Ishikawa (cell line): ENCODE data around the gene LZTS2.
A peak's percentile ranks its signal among the peaks of the same experiment; 100 is the strongest.

Experiments used
- CEBPB ChIP-seq: IDR thresholded peaks from 2 replicates; pipeline ENCODE4 v1.6.1; 2012
- CREB1 ChIP-seq: IDR thresholded peaks from 2 replicates; pipeline ENCODE4 v1.6.1; 2012; ENCODE audit warnings: low read depth
- EGR1 ChIP-seq: IDR thresholded peaks from 2 replicates; pipeline ENCODE4 v1.6.1; 2012
- EP300 ChIP-seq: IDR thresholded peaks from 2 replicates; pipeline ENCODE4 v1.6.1; 2012; ENCODE audit warnings: borderline replicate concordance
- FOXM1 ChIP-seq: IDR thresholded peaks from 2 replicates; pipeline ENCODE4 v1.6.1; 2012; ENCODE audit warnings: low read depth, borderline replicate concordance
- NFIC ChIP-seq: IDR thresholded peaks from 2 replicates; pipeline ENCODE4 v1.6.1; 2012
- RAD21 ChIP-seq: IDR thresholded peaks from 2 replicates; pipeline ENCODE4 v1.6.1; 2012; ENCODE audit warnings: low read depth
- TAF1 ChIP-seq: IDR thresholded peaks from 2 replicates; pipeline ENCODE4 v1.6.1; 2012; ENCODE audit warnings: low read depth, mild to moderate bottlenecking
- TCF12 ChIP-seq: IDR thresholded peaks from 2 replicates; pipeline ENCODE4 v1.6.1; 2012; ENCODE audit warnings: low read depth
- TEAD4 ChIP-seq: IDR thresholded peaks from 2 replicates; pipeline ENCODE4 v1.6.1; 2012
- YY1 ChIP-seq: IDR thresholded peaks from 2 replicates; pipeline ENCODE4 v1.6.1; 2012; ENCODE audit warnings: low read depth
- ZBTB7A ChIP-seq: IDR thresholded peaks from 2 replicates; pipeline ENCODE4 v1.6.1; 2012; ENCODE audit warnings: low read depth
- TF ChIP-seq, protein P1 (sequence below): IDR thresholded peaks from 2 replicates; pipeline ENCODE4 v1.6.1; 2012
- TF ChIP-seq, protein P2 (sequence below): IDR thresholded peaks from 2 replicates; pipeline ENCODE4 v1.6.1; 2012
- TF ChIP-seq, protein P3 (sequence below): IDR thresholded peaks from 2 replicates; pipeline ENCODE4 v1.6.1; 2012; ENCODE audit warnings: low read depth, mild to moderate bottlenecking

Gene LZTS2

DNA sequence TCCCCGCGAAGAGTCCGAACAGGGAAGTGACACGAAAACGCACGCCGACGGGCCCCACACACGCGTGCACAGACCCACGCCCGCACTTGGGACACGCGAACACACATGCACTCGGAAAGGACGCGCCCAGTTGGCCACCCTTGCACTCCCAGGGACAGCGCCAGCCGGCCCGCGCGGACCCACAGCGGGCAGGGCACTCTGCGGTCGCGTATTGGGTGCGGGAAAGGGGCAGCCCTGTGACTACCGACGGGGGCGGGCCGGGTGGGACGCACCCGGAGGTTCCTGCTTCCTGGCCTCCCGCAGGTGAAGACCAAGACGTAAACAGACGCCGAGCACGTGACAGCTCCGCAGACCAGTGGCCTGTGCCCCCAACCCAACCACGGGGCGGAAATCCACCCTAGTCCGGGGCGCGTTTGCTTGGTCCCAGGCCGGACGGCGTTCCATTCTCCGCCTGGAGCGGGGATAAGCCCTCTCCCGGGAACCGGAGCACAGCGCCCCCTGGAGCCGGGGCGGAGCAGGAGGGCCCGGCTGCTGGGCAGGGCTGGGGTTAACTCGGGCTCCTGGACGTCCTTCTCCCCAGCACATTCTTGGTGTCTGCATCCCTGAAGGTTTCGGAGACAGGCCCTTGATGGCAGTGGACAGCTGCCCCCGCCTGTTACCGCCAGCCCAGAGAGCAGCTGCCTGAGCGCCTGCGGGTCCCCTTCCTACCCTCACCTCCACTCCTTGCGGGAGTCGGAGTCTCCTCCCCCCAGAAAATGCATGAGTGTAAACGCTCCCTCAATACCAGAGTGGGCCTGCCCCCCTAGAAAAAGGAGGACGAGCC, 2.0 kb upstream of the LZTS2 start:
- peak; percentile 29; the same call in 1 of the 2 replicates for TF ChIP-seq TCF12
- peak; percentile 51; the same call in 1 of the 2 replicates for TF ChIP-seq FOXM1
- peak; percentile 19; the same call in 1 of the 2 replicates for TF ChIP-seq RAD21
- TF ChIP-seq, protein P1, sequence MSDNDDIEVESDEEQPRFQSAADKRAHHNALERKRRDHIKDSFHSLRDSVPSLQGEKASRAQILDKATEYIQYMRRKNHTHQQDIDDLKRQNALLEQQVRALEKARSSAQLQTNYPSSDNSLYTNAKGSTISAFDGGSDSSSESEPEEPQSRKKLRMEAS, result peak; percentile 87
- TF ChIP-seq, protein P2, sequence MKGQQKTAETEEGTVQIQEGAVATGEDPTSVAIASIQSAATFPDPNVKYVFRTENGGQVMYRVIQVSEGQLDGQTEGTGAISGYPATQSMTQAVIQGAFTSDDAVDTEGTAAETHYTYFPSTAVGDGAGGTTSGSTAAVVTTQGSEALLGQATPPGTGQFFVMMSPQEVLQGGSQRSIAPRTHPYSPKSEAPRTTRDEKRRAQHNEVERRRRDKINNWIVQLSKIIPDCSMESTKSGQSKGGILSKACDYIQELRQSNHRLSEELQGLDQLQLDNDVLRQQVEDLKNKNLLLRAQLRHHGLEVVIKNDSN, result peak; percentile 94
- TF ChIP-seq TEAD4, result no peak
- TF ChIP-seq EP300, result no peak

DNA sequence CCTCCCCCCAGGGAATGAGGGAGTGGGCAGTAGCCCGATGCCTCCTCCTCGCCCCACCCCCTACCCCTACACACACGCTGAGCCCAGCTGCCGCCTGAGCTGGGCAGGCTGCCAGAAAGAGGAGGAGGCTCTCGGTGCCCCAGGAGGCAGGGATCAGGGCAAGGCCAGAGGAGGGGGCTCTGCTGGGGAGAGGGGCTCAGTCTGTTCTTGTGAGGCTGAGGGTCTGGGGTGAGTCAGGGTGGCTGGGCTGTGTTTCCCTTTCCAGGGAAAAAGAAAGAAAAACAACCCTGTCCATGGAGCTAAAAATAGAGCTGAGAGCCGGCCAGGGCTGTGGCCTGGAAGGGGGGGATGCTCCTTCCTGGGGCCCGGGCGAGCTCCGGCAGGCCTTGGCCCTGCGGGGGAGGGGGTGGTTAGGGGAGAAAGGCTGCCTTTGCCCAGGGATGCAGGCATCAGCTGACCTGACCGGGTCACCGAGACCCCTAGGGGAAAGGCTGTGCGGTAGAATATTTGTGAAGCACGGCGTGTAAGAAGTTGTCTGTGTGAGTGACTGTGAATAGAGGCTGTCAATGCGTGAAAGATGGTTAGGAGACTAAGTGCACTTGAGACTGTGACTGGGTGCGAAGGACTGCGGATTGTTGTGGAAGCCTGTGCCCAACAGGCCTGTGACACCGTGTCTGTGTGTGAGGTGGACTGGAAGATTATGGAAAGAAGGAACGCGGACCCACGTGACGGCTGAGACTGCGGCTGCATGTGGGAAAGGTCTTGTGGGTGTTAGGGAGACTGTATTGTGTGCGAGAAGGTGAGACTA, 1.2 kb upstream of the LZTS2 start:
- TF ChIP-seq TCF12, result peak; percentile 65; the same call in 1 of the 2 replicates
- TF ChIP-seq CEBPB, result no peak
- peak; percentile 96 for TF ChIP-seq ZBTB7A
- TF ChIP-seq NFIC, result peak; percentile 95
- peak; percentile 26; the same call in 1 of the 2 replicates for TF ChIP-seq TEAD4
- peak; percentile 49; the same call in 1 of the 2 replicates for TF ChIP-seq EGR1
- 0 out of 2 replicates have a peak, but pooled peaks have one; percentile 7 for TF ChIP-seq FOXM1
- TF ChIP-seq, protein P2, result peak; percentile 72
- TF ChIP-seq TAF1, result no peak

DNA sequence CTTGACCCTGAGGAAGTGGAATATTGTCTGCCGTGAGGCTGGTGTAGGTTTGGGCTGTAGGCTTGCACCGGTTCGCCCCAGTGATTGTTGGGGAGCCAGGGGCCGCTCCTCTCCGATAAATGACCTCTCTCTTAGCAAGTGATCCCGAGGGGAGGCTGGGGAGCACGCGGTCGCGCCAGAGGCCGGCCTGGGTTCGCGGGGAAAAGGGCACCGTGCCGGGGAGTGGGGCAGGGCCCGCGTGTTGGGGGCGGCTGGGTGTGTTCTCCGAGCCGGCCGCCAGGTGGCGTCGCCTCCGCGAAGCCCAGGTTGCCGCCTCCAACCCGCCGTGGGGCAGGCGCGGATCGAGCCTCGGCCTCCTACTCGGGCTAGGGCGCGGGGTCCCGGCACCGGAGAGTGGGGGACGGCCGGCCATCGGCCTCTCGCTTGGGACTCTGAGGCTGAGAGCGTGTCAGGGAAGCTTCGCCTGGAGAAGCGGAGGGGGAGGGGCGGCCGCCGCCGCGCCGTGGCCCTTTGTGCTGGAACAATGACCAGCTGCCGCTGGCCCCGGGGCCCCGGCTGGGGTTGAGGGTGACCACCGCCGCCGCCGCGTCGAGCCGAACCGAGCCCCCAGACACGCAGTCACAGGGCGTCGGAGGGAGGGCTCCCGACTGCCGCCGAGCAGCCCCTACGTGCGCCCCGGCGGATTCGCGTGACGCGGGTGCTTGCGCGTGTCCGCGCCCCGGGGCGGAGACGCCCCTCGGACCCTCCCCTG, 442 bp upstream of the LZTS2 start:
- peak; percentile 44; the same call in 1 of the 2 replicates for TF ChIP-seq EP300
- TF ChIP-seq ZBTB7A, result 0 out of 2 replicates have a peak, but pooled peaks have one; percentile 8
- TF ChIP-seq, protein P3, sequence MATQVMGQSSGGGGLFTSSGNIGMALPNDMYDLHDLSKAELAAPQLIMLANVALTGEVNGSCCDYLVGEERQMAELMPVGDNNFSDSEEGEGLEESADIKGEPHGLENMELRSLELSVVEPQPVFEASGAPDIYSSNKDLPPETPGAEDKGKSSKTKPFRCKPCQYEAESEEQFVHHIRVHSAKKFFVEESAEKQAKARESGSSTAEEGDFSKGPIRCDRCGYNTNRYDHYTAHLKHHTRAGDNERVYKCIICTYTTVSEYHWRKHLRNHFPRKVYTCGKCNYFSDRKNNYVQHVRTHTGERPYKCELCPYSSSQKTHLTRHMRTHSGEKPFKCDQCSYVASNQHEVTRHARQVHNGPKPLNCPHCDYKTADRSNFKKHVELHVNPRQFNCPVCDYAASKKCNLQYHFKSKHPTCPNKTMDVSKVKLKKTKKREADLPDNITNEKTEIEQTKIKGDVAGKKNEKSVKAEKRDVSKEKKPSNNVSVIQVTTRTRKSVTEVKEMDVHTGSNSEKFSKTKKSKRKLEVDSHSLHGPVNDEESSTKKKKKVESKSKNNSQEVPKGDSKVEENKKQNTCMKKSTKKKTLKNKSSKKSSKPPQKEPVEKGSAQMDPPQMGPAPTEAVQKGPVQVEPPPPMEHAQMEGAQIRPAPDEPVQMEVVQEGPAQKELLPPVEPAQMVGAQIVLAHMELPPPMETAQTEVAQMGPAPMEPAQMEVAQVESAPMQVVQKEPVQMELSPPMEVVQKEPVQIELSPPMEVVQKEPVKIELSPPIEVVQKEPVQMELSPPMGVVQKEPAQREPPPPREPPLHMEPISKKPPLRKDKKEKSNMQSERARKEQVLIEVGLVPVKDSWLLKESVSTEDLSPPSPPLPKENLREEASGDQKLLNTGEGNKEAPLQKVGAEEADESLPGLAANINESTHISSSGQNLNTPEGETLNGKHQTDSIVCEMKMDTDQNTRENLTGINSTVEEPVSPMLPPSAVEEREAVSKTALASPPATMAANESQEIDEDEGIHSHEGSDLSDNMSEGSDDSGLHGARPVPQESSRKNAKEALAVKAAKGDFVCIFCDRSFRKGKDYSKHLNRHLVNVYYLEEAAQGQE, result no peak; the same call in 1 of the 2 replicates
- peak; percentile 75; the same call in 1 of the 2 replicates for TF ChIP-seq TCF12
- TF ChIP-seq CEBPB, result no peak
- TF ChIP-seq RAD21, result peak; percentile 44; the same call in 1 of the 2 replicates
- peak; percentile 51; the same call in 1 of the 2 replicates for TF ChIP-seq YY1
- TF ChIP-seq TEAD4, result 0 out of 2 replicates have a peak, but pooled peaks have one; percentile 19
- TF ChIP-seq CREB1, result peak; percentile 45
- TF ChIP-seq EGR1, result no peak
- no peak for TF ChIP-seq NFIC
- TF ChIP-seq, protein P1, result peak; percentile 54
- TF ChIP-seq, protein P2, result peak; percentile 8; the same call in 1 of the 2 replicates
- TF ChIP-seq FOXM1, result no peak
- TF ChIP-seq TAF1, result peak; percentile 65; the same call in 1 of the 2 replicates

DNA sequence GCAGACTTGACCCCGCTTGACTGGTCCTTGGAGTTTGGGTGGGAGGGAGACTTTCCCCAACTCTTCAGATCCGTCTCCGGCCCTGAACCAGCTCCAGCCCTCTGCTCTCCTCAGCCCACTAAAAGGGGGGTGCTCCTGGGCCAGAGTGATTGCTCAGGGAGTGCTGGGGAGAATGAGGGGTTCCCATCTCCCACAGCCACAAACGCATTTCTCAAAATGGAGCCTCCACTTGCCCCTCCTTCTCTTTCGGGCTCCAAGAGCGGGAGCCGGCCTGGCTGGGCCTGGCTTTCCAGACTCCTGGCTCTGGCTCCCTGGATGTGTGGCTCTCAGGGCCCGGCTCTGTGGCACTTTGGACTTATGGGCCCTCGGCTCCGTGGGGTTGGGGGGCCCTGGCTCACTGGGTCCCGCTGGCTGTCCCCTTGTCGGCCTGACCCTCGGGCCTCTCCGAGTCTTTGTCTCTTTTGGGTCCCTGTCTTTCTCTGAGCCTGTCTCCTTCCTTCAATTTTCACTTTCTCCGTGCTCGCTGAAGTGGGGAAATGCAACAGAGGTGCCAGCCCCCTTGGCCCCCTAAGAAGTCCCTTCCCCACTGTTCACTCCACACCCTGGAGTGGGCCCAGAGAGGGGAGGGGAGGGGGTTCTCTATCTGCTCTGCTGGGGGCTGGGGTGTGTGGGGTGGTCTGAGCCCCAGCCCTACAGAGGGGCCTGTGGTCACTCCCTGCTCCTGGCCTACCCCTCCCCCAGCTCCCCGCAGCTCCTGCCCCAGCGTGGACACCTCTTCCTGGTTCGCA, 713 bp downstream of the LZTS2 start:
- TF ChIP-seq EGR1 (no peak), EP300 (no peak), TAF1 (no peak), RAD21 (no peak), FOXM1 (no peak)
